IMR-90 (cell line): ENCODE data around the gene TRPC4AP. TPM values are rescaled to one million over a fixed set of nuclear protein-coding genes. Genes with fewer than 3 reads are reported as not detected.

Experiments used
- ATAC-seq: fragments of 200-7000 bp; cut with Tn5 transposase; 2 replicates; pipeline ENCODE4 v1.9.1; 2020; ENCODE audit warnings: low read depth, mild to moderate bottlenecking, moderate library complexity
- BruUV-seq: library from RNA; stranded (reverse); fragments of 400-500 nt; replicated peaks from 2 replicates; lab custom pipeline; 2021; lab: Mats Ljungman, UMichigan
- CTCF ChIA-PET: fragments of 300-600 bp; formaldehyde crosslinking; extraction: SDS; loops from one replicate; lab custom pipeline; 2021; ENCODE audit warnings: antibody characterized with exemption; lab: Yijun Ruan, JAX
- POLR2A ChIA-PET: fragments of 300-600 bp; sonication (Branson Sonifier 250); formaldehyde crosslinking; loops from one replicate; lab custom pipeline; 2022; ENCODE audit warnings: antibody characterized with exemption; ENCODE audit not compliant: unreplicated experiment; lab: Charles Lee
- DNase-seq: peaks from one replicate; pipeline ENCODE4 v3.0.0; 2013
- H2AFZ ChIP-seq: replicated peaks from 2 replicates; pipeline ENCODE3; 2013; ENCODE audit warnings: low read length, mild to moderate bottlenecking; ENCODE audit not compliant: poor library complexity
- H2AK5ac ChIP-seq: 2 replicates; pipeline ENCODE4 v1.6.1; 2013; ENCODE audit warnings: low read depth, low read length, inconsistent platforms
- H2AK9ac ChIP-seq: replicated peaks from 2 replicates; pipeline ENCODE3; 2013; ENCODE audit warnings: mild to moderate bottlenecking, low read depth, low read length, moderate library complexity; ENCODE audit not compliant: poor library complexity
- H2BK120ac ChIP-seq: 2 replicates; pipeline ENCODE4 v1.6.1; 2013; ENCODE audit warnings: low read depth, low read length, inconsistent platforms
- H2BK15ac ChIP-seq: 3 replicates; pipeline ENCODE4 v1.6.1; 2013; ENCODE audit warnings: low read depth, low read length, inconsistent platforms
- H2BK20ac ChIP-seq: 2 replicates; pipeline ENCODE4 v1.6.1; 2013; ENCODE audit warnings: low read depth, mild to moderate bottlenecking, inconsistent platforms, low read length, moderate library complexity
- H2BK5ac ChIP-seq: 2 replicates; pipeline ENCODE4 v1.6.1; 2013; ENCODE audit warnings: mild to moderate bottlenecking, low read depth, low read length, inconsistent platforms; ENCODE audit not compliant: poor library complexity, severe bottlenecking
- H3K14ac ChIP-seq: replicated peaks from 2 replicates; pipeline ENCODE4 v1.6.1; 2013; ENCODE audit warnings: low read depth, low read length, inconsistent platforms
- H3K18ac ChIP-seq: 2 replicates; pipeline ENCODE4 v1.6.1; 2013; ENCODE audit warnings: low read depth, low read length, control low read depth
- H3K23ac ChIP-seq: 2 replicates; pipeline ENCODE4 v1.6.1; 2013; ENCODE audit warnings: low read depth, low read length, inconsistent platforms
- H3K27ac ChIP-seq: 2 replicates; pipeline ENCODE4 v1.5.1; 2013; ENCODE audit warnings: mild to moderate bottlenecking, control low read depth, low read length; ENCODE audit not compliant: insufficient read depth
- H3K27me3 ChIP-seq: 2 replicates; pipeline ENCODE4 v1.6.1; 2013; ENCODE audit warnings: low read length; ENCODE audit not compliant: control insufficient read depth, insufficient read depth
- H3K36me3 ChIP-seq: 2 replicates; pipeline ENCODE4 v1.6.1; 2013; ENCODE audit warnings: low read length, mixed read lengths; ENCODE audit not compliant: control insufficient read depth, insufficient read depth
- H3K4ac ChIP-seq: 2 replicates; pipeline ENCODE4 v1.6.1; 2013; ENCODE audit warnings: low read depth, low read length, inconsistent platforms
- H3K4me1 ChIP-seq: 2 replicates; pipeline ENCODE4 v1.6.1; 2013; ENCODE audit warnings: low read length, mixed read lengths; ENCODE audit not compliant: control insufficient read depth, insufficient read depth
- H3K4me2 ChIP-seq: 2 replicates; pipeline ENCODE4 v1.6.1; 2013; ENCODE audit warnings: low read depth, mild to moderate bottlenecking, control low read depth, low read length, moderate library complexity
- H3K4me3 ChIP-seq: 2 replicates; pipeline ENCODE4 v1.5.1; 2013; ENCODE audit warnings: low read depth, mild to moderate bottlenecking, control low read depth, low read length, moderate library complexity; ENCODE audit not compliant: insufficient read depth
- H3K56ac ChIP-seq: 2 replicates; pipeline ENCODE4 v1.6.1; 2013; ENCODE audit warnings: low read length, inconsistent platforms; ENCODE audit not compliant: insufficient read depth; ENCODE audit errors: extremely low read depth
- H3K79me1 ChIP-seq, 2 experiments: 2 replicates each; pipeline ENCODE4 v1.6.1; 2013; ENCODE audit warnings: low read length in 2 of 2, inconsistent platforms in 1 of 2, low read depth in 1 of 2
- H3K9ac ChIP-seq: 2 replicates; pipeline ENCODE4 v1.6.1; 2013; ENCODE audit warnings: low read depth, low read length, control low read depth
- H3K9me1 ChIP-seq: 2 replicates; pipeline ENCODE4 v1.6.1; 2013; ENCODE audit warnings: low read length, inconsistent platforms; ENCODE audit not compliant: insufficient read depth
- H3K9me3 ChIP-seq: 2 replicates; pipeline ENCODE4 v1.6.1; 2013; ENCODE audit warnings: low read length; ENCODE audit not compliant: control insufficient read depth, insufficient read depth
- H4K20me1 ChIP-seq: 2 replicates; pipeline ENCODE4 v1.6.1; 2013; ENCODE audit warnings: low read length, inconsistent platforms; ENCODE audit not compliant: insufficient read depth
- H4K5ac ChIP-seq: 2 replicates; pipeline ENCODE4 v1.6.1; 2013; ENCODE audit warnings: mild to moderate bottlenecking, low read depth, low read length, control low read depth
- H4K8ac ChIP-seq, 2 experiments: 2 replicates each; pipeline ENCODE4 v1.6.1; 2013; ENCODE audit warnings: low read depth in 2 of 2, low read length in 2 of 2, control low read depth in 1 of 2, inconsistent platforms in 1 of 2
- H4K91ac ChIP-seq: 2 replicates; pipeline ENCODE4 v1.6.1; 2013; ENCODE audit warnings: low read depth, low read length, inconsistent platforms; ENCODE audit not compliant: insufficient read depth
- BHLHE40 ChIP-seq: fragments of 150-350 bp; IDR thresholded peaks from 2 replicates; pipeline ENCODE4 v1.6.1; 2016; ENCODE audit warnings: mild to moderate bottlenecking, low read depth, low read length
- CTCF ChIP-seq: conservative IDR thresholded peaks from 2 replicates; pipeline ENCODE4 v1.5.1; 2012; ENCODE audit warnings: mild to moderate bottlenecking, low read depth, low read length, improper control_type of control experiment
- ELK1 ChIP-seq: fragments of 150-350 bp; IDR thresholded peaks from 2 replicates; pipeline ENCODE4 v1.6.1; 2016; ENCODE audit warnings: low read depth, mild to moderate bottlenecking, low read length, moderate library complexity, borderline replicate concordance
- POLR2A ChIP-seq: IDR thresholded peaks from 2 replicates; pipeline ENCODE4 v1.6.1; 2012; ENCODE audit warnings: mild to moderate bottlenecking, low read depth, low read length
- RCOR1 ChIP-seq: IDR thresholded peaks from 2 replicates; pipeline ENCODE4 v1.6.1; 2012; ENCODE audit warnings: mild to moderate bottlenecking, low read length, improper control_type of control experiment; ENCODE audit not compliant: insufficient replicate concordance
- WGBS, 2 experiments: methylation state at CpG; one replicate each; pipeline versions ENCODE4 v1.1.5 to v1.1.7; 2013; ENCODE audit warnings: missing lambda C conversion rate in 2 of 2; ENCODE audit not compliant: insufficient read length in 1 of 2; ENCODE audit errors: extremely low coverage in 2 of 2; 5-methylcytosine and 5-hydroxymethylcytosine counted together
- dilution Hi-C: fragments of 300-500 bp; cut with HindIII; formaldehyde crosslinking; loops from one replicate; pipeline ENCODE4 v1.14.3; 2018; ENCODE audit warnings: low sequenced_read_pairs; ENCODE audit not compliant: unreplicated experiment
- in situ Hi-C: fragments of 300-500 bp; cut with MboI; formaldehyde crosslinking; loops from 3 replicates; pipeline ENCODE4 v1.14.3; 2019; ENCODE audit warnings: low sequenced_read_pairs, inconsistent platforms, mixed read lengths
- intact Hi-C: fragments of 100-400 bp; cut with micrococcal nuclease; formaldehyde crosslinking; loops from 2 replicates; pipeline ENCODE4 v1.10.0; 2022
- polyA plus RNA-seq, 3 experiments: library from polyadenylated mRNA; depleted of rRNA; stranded (reverse); fragments of >200 nt; gene quantifications; 2 replicates each; pipeline ENCODE4 v1.2.3, GENCODE V29; 2012; ENCODE audit warnings: low replicate concordance in 1 of 3
- total RNA-seq: library from RNA; depleted of rRNA; stranded (reverse); fragments of >200 nt; gene quantifications from 2 replicates; pipeline ENCODE4 v1.2.3, GENCODE V29; 2012

TRPC4AP gene
- total and polyA plus RNA-seq, 2 of the 4 experiments (the other 2 are of a cell fraction): 41.0 to 81.0 TPM

- no peak overlapping the region for H4K91ac ChIP-seq
- no TSS peak for BruUV-seq
- H2AK5ac ChIP-seq: no peak overlapping the region
- no peak overlapping the region for H2BK120ac ChIP-seq
- H3K18ac ChIP-seq: no peak overlapping the region
- H3K4me1 ChIP-seq: peaks cover 7% of the 10 kb centered on the region
- dilution Hi-C loops: no loop called here
- ATAC-seq (no peak), DNase-seq (no peak)
- H3K9ac ChIP-seq: no peak overlapping the region
- H3K36me3 ChIP-seq: no peaks in the 10 kb centered on the region
- H3K9me3 ChIP-seq: no peaks in the 10 kb centered on the region
- in situ Hi-C loops: no loop called here
- WGBS, 2 experiments: no CpG with 5 or more reads among the region's 1 CpG
- H4K8ac ChIP-seq: no peak overlapping the region
- no peak overlapping the region for H3K14ac ChIP-seq
- no peak overlapping the region for H2BK20ac ChIP-seq
- TF ChIP-seq BHLHE40: no peak
- TF ChIP-seq POLR2A: no peak
- no peak for TF ChIP-seq ELK1
- TF ChIP-seq RCOR1: no peak
- no peak for TF ChIP-seq CTCF
- H2BK5ac ChIP-seq: no peak overlapping the region
- no peak overlapping the region for H3K4ac ChIP-seq
- no peaks in the 10 kb centered on the region for H3K27me3 ChIP-seq
- H2BK15ac ChIP-seq: no peak overlapping the region
- no peak overlapping the region for H2AK9ac ChIP-seq
- H4K5ac ChIP-seq: no peak overlapping the region
- no peaks in the 10 kb centered on the region for H4K20me1 ChIP-seq
- H2AFZ ChIP-seq: no peak overlapping the region
- no peak overlapping the region for H3K23ac ChIP-seq
- POLR2A ChIA-PET: no interaction called here
- no peak overlapping the region for H3K56ac ChIP-seq
- intact Hi-C loops: no loop called here
- H3K4me2 ChIP-seq: no peak overlapping the region
- CTCF ChIA-PET: interaction anchor here (0.6 kb wide), 1 partner anchor 10 kb away, joined by 6 read pairs; no protein-coding TSS in a partner anchor
- no peak overlapping the region for H3K27ac ChIP-seq
- no peak overlapping the region for H3K4me3 ChIP-seq
- no peaks in the 10 kb centered on the region for H3K79me1 ChIP-seq
- H3K9me1 ChIP-seq: peaks cover 4% of the 10 kb centered on the region
These were observed 14.3 kb upstream of the TRPC4AP start for GRCh38 chr20:35106827-35107380.
